ENCODE measurements around the gene KNCN.

DNA sequence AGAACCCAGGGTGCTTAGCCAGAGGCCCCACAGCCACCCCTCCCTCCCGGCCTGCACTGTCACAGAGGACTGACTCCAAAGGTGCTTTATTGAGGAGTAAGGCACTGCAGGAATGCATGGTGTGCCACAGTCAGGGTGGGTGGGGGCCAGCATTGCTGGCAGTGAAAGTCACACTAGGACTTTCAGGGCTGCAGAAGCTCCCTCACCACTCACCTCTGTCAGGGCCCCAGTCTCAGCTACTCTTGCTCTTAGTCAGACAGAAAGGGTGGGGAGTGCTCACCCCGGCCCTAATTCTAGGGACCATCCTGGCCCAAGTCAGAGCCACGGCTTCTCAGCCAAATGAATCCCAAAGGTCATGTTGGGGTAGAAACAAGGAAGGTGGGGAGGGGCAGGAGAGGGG, 19.4 kb downstream of the KNCN start:
- TF ChIP-seq CTCF (conservative IDR thresholded peaks at IDR 0.05; ENCODE audit: low read depth in 2 of 2) (no peak), EZH2 (IDR thresholded peaks at IDR 0.05; ENCODE audit: low read depth, unreplicated experiment) (no peak), EZH2phosphoT487 (IDR thresholded peaks at IDR 0.05; ENCODE audit: unreplicated experiment) (no peak), JUNB (IDR thresholded peaks at IDR 0.05; ENCODE audit: unreplicated experiment) (no peak), POLR2AphosphoS5 (IDR thresholded peaks at IDR 0.05; ENCODE audit: low read depth) (no peak), CREB1 (CRISPR knock-in tag; IDR thresholded peaks at IDR 0.05; ENCODE audit: low read depth) (no peak), NANOG (IDR thresholded peaks at IDR 0.05; ENCODE audit: borderline replicate concordance) (no peak), STAT1 (IDR thresholded peaks at IDR 0.05; ENCODE audit: unreplicated experiment) (no peak)
- TF ChIP-seq, protein P1, sequence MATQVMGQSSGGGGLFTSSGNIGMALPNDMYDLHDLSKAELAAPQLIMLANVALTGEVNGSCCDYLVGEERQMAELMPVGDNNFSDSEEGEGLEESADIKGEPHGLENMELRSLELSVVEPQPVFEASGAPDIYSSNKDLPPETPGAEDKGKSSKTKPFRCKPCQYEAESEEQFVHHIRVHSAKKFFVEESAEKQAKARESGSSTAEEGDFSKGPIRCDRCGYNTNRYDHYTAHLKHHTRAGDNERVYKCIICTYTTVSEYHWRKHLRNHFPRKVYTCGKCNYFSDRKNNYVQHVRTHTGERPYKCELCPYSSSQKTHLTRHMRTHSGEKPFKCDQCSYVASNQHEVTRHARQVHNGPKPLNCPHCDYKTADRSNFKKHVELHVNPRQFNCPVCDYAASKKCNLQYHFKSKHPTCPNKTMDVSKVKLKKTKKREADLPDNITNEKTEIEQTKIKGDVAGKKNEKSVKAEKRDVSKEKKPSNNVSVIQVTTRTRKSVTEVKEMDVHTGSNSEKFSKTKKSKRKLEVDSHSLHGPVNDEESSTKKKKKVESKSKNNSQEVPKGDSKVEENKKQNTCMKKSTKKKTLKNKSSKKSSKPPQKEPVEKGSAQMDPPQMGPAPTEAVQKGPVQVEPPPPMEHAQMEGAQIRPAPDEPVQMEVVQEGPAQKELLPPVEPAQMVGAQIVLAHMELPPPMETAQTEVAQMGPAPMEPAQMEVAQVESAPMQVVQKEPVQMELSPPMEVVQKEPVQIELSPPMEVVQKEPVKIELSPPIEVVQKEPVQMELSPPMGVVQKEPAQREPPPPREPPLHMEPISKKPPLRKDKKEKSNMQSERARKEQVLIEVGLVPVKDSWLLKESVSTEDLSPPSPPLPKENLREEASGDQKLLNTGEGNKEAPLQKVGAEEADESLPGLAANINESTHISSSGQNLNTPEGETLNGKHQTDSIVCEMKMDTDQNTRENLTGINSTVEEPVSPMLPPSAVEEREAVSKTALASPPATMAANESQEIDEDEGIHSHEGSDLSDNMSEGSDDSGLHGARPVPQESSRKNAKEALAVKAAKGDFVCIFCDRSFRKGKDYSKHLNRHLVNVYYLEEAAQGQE (IDR thresholded peaks at IDR 0.05; ENCODE audit: unreplicated experiment), result no peak
- TF ChIP-seq, protein P2, sequence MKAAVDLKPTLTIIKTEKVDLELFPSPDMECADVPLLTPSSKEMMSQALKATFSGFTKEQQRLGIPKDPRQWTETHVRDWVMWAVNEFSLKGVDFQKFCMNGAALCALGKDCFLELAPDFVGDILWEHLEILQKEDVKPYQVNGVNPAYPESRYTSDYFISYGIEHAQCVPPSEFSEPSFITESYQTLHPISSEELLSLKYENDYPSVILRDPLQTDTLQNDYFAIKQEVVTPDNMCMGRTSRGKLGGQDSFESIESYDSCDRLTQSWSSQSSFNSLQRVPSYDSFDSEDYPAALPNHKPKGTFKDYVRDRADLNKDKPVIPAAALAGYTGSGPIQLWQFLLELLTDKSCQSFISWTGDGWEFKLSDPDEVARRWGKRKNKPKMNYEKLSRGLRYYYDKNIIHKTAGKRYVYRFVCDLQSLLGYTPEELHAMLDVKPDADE (IDR thresholded peaks at IDR 0.05), result no peak
